Measurements from ENCODE around the gene S1PR5.
A peak's percentile ranks its signal among the peaks of the same experiment; 100 is the strongest.

S1PR5 gene

DNA sequence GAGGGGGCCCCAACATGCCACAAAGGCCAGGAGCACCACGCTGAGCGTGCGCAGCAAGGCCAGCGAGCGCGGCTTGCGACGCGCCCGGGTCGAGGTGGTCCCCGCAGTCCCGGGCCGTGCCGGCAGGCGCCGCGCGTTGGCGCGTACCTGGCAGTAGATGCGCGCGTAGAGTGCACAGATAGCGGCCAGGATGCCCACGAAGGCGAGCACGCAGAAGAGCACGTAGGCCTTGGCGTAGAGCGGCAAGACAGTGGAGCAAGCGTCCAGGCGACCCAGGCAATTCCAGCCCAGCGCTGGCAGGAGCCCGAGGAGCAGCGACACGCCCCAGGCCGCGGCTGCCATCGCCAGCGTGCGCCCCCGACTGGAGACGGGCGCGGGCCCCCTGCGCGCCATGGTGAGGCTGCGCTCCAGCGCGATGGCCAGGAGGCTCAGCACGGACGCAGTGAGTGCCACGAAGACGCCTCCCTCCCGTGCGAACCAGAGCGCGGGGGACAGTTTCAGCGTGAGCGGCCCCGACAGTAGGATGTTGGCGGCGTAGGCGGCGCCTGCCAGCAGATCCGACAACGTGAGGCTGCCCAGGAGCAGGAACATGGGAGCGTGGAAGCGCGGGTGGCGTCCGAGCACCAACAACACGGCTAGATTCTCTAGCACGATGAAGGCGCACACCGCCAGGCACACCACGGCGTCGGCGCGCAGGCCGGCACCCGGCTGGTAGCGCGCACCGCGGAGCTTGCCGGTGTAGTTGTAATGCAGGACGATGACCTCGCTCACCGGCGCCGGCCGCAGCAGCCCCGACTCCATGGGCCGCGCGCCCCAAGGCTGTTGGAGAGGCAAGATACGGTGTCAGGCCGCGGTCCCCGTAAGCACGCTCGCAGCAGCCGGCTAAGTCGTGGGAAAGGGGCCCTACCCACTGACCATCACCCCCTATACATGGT is 2.8 kb downstream of the S1PR5 start:
- DNase-seq = peak; percentile 59

DNA sequence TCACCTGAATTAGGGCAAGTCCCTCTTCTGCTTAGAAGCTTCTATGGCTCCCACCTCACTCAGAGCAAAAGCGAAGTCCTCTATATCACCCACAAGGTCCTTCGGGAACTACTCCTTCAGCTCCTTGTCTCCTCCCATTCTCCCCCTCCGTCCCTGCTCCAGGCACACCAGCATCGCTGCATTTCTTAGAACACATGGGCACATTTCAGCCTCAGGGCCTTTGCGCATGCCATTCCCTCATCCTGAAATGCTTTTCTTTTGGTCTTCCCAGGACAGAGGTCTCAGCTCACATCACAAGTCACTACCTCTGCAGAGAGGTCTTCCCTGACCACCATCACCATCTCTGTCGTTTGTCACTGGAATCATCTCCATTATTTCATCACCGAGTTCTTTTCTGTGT is 4.0 kb downstream of the S1PR5 start:
- DNase-seq = no peak

DNA sequence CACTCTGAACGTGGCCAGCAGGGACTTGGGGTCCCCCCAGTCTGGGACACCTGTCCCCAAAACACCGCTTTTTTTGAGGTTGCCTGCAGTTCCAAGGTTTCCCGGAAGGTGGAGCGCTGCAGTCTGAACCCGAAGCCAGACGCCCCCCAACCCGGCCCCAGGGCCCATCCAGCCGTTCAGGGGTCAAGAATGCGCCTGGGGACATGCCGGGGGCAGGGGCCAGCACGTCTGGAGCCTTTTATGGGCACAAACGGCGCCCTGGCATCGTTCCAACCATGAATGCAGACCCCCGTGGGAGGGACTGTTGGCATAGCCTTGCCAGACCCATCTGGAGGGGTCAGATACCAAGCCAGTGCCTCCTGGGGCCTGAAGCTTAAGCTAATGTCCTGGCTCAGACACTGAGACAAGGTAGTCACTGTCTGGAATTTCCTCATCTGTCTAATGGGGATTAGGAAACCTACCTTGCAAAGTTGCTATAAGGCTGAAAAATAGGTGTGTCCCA is 6.9 kb downstream of the S1PR5 start:
- peak; percentile 76 for DNase-seq

DNA sequence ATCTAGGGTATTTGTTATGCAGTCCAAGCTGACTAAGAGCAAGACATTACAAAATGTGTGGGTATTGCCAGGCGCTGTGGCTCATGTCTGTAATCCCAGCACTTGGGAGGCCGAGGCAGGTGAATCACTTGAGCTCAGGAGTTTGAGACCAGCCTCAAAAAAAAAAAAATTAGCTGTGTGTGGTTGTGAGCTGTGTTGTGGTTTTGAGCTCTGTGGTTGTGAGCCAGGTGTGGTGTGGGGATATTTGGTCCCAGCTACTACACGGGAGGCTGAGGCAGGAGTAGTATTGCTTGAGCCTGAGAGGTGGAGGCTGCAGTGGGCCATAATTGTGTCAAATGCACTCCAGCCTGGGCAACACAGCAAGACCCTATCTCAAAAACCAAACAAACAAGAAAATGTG is 8.5 kb downstream of the S1PR5 start:
- DNase-seq = no peak

DNA sequence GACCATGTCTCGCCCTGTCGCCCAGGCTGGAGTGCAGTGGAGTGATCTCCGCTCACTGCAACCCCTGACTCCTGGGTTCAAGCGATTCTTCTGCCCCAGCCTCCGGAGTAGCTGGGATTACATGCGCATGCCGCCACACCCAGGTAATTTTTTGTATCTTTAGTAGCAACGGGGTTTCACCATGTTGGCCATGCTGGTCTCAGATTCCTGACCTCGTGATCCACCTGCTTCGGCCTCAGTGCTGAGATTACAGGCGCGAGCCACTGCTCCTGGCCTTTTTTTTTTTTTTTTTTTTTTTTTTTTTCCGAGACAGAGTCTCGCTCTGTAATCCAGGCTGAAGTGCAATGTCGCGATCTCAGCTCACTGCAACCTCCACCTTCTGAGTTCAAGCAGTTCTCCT is 9.2 kb downstream of the S1PR5 start:
- no peak for DNase-seq

DNA sequence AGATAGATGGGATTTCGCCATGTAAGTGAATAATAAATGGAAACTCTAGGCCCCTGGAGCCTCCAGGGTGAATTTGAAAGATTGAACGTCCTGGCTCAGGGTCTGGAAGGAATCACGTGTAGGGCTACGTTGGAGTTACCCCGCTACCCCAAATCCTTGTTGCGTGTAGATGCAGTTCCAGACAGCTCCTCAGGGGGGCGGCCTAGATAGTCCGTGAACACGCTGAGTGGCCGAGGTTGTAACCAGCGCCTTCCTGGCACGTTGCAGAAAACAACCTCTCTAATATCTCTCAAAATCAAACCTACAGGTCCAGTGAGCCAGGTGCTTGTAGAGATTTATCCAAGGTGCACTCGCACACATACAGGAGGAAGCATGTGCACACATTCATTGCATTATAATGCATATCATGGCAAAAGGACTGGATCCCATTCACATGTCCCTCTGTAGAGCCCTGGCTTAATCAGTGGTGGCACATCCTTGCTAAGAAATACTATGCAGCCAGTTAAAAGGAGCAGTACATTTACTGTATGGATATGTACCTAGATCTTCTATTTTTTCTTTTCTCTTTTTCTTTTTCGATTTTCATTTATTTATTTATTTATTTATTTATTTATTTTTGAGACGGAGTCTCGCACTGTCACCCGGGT is 11.5 kb downstream of the S1PR5 start:
- peak; percentile 83 for DNase-seq

DNA sequence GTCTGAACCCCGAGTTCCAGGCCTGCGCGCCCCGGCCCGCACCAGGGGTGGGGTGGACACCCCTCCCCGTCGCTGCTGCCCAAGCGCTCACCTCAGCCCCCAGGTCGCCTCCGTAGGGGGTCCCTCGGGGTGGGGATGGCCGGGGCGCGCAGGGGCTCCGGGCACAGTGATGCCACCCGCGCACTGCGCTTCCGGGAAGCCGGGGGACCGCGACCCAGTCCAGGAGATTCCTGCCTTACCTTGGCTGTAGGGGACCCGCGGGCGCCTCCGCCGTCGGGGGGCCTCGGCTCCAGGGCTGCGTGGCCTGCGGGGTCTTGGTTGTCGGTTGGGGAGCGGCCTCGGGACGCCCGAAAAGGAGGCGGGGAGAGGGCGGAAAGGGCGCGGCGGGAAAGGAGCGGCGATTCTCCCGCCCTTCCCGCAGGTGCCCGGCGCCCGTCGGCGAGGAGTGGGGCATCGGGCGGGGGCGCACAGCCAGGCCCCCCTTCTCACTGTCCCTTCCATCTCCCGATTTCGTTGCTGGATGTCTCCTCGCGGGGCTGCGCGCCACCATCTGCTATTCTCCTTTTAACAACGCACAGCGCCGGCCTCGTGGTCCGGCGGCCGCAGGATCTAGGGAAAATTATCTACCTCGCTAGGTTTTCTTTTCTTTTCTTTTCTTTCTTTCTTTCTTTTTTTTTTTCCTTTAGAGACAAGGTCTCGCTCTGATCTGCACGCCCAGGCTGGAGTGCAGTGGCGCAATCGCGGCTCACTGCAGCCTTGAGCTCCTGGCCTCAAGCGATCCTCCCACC is 14.1 kb downstream of the S1PR5 start, which contains the start of gene KEAP1:
KEAP1 (minus strand) TSS at position 355 of the 788 bp plus-strand sequence. CDS start 3,323 bp downstream, outside the sequence.
- no peak for DNase-seq

DNA sequence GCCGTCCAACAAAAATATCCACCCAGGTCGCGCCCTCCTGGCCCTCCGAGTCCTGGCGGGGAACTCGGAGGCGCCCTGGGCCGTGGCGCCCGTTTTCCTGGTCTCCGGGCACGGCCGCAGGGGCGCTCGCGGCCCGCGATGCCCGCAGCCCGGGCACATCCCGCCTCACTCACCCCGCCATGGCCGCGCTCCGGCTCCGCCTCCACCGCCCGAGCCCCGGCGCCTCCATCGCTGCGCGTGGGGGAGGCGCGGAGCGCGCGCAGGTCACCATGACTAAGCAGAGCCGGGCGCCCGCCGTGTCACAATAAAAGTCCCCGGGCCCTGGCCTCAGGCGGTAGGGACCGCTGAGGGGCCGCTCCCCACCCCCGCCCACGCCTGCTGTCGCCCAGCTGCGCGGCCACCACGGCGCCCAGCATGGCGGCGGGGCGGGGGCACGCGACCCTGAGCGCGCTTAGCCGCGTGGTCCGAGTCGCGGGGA is 14.7 kb downstream of the S1PR5 start:
- peak; percentile 89 for DNase-seq

DNA sequence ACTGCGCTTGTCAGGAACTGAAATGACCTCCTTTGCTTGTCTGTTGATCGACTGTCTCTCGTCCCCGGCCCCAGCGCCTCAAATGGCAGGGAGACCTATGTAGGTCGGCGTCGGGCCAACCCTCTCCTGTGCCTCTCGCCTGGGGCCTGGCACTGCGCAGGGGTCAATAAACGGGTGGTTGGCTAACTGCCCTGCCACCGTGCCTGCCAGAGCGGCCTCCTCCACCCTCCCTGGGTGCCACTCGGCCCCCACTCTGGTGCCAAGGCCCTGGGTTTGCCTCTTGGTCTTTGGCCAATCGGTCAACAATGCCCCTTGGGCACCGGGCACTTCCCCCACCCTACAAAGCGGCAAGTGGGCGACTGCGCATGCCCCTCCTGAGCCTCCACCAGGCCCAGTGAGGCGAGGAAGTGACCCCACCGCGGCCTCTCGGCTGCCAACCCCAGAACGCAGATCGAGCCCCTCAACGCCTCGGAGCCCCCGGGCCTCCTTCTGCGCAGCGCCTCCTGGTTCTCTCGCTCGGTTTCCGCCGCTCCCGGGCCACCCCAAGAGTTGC is 15.2 kb downstream of the S1PR5 start:
- peak; percentile 38 for DNase-seq

DNA sequence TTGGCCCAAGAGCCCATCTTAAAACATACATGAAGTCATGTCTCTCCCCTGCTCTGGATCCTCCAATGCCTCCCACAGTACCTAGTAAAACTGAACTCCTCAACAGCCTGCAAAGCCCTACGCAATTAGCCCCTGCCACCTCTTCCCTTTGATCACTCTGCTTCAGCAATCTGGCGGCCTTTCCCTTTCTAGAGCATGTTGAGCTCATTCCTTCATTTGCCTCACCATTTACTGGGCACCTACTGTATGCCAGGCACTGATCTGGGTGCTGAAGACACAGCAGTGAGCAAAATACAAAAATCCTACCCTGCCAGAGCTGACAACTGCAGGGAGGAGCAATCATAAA is 17.0 kb downstream of the S1PR5 start:
- no peak for DNase-seq

DNA sequence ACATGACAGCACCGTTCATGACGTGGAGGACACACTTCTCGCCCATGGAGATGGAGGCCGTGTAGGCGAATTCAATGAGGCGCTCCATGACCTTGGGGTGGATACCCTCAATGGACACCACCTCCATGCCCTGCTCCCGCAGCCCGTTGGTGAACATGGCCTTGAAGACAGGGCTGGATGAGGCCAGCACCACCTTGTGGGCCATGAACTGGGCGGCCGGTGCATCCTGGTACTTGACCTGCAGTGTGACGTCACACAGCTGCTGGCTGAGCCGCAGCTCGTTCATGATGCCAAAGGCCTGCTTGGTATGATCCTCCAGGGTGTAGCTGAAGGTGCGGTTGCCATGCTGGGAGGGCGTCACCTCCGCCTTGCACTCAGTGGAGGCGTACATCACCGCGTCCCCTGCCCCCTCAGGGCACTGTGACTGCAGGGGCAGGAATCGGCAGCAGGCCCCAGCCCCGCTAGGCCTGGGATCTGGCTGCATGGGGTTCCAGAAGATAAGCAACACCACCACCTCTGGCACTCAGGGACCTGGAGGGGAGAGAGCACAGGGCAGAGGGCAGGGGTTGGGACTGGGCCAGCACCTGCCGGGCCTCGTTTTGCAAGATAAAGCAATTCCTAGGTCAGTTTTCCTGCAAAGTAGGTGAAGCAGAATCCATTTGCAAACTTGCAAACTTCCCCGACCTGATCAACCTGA is 17.5 kb downstream of the S1PR5 start:
- no peak for DNase-seq

DNA sequence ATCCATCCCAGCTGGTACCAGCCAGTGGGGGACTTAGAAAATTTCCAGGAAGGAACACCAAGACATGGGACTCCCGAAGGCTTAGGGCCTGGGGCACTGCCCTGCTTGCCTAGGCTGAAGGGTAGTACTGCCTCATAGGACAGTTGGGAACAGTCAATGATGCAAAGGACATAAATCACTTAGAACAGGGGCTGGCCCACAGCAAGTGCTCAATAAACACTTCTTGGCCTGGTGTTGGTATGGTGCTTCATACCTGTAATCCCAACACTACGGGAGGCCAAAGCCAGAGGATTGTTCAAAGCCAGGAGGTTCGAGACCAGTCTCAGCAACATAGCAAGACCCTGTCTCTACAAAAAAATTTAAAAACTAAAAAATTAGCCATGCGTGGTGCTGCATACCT is 19.9 kb downstream of the S1PR5 start:
- no peak for DNase-seq

DNA sequence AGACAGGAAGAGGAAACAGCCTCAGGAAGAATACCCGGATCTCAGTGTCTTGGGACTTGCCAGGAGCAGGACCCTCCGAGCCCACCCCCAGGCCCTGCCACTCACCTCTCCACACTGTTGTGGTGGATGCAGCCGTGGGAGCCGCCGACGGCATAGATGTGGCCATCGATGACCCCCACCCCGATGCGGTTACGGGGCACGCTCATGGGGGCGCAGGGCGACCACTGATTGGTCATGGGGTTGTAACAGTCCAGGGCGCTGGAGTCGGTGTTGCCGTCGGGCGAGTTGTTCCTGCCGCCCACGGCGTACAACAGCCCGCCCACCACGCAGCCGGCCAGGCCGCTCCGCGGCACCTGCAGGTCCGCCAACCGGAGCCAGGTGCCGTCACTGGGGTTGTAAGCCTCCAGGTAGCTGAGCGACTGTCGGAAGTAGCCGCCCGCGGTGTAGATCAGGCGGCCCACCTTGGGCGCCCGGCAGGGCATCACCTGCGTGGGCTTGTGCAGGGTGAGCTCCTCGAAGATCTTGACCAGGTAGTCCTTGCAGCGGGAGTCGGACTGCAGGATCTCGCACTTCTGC is 25.7 kb downstream of the S1PR5 start:
- no peak for DNase-seq

DNA sequence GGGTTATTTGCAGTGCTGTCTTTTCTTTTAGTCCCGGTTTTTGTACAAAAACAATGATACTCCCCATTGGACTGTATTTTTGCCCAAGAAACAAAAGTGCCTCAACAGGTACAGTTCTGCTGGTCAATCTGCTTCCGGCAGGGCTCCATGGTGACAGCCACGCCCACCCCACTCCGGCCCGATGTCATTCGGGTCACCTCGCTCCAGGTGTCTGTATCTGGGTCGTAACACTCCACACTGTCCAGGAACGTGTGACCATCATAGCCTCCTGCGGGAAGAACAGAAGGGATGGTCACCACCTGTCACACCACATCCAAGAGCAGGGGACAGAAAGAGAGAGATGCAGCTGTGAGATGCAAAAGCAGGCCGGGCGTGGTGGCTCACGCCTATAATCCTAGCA is 30.7 kb downstream of the S1PR5 start:
- no peak for DNase-seq

DNA sequence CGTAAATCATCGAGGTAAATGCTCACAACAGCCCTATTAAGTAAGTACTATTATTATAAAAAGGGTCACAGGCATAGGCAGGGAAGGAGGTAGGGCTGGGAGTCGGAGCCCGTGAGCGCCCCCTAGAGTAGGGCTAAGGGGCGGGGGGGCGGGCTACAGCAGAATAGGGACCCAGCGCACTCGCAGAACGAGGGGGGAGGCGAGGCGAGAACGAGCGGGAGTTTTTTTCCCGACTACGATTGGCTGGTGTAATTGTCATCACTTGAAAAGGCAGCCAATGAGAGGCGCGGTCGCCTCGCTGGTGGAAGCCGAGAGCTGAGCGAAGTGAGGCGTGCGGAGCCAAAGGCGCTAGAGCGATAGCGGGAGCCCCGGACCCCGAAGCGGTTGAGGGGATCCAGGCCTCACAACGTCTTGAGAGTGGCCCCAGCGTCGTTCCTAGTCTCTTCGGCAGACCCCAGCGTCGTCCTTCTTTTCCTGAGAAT is 38.3 kb downstream of the S1PR5 start:
- DNase-seq = peak; percentile 87

DNA sequence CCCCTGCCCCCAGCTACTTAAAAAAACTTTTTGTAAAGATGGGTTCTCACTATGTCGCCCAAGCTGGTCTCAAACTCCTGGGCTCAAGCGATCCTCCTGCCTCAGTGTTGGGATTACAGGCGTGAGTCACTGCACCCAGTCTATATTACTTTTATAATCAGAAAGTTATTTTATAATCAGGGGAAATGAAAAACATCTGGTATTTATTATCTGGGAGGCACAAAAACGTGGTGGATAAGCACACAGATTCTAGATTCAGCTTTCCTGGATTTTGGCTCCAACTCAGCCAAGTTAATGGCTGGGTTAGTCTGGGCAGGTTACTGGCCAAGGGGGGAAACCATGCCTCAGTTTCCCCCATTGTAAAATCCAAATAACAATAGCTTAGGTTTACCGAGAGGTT is 38.8 kb downstream of the S1PR5 start:
- DNase-seq = no peak

DNA sequence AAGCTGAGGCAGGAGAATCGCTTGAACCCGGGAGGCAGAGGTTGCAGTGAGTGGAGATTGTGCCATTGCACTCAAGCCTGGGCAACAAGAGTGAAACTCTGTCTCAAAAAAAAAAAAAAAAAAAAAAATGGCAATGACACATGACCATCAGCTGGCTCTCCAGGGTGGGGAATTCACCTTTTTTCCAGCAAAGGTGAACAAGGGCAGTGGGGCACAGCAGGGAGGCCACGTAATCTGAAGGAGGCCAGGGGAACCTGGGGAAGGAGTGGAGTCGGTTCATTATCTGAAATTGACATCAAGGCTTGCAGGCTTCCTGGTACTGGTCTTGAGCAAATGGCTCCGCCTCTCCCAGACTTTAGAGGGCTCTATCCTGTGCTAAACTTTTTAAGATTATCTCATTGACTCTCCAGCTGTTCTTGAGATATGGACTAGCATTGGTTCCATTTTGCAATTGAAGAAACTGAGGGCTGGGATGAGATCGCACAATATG is 42.2 kb downstream of the S1PR5 start:
- no peak for DNase-seq

DNA sequence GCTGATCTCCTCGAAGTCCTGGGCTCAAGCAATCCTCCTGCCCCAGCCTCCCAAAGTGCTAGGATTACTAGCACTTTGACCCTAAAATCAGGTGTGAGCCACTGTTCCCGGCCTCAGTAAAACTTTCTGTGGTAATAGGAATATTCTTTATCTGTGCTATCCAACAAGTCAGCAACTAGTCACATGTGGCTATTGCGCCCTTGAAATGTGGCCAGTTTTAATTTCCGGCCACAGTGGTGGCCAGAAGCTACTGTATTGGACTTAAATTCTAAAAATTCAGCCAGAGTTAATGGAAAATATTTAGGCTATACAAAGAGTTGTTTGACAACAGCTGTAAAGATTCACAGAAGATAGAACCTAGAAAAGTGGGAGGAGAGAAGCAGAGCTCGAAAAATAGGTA is 44.1 kb downstream of the S1PR5 start:
- DNase-seq = no peak

DNA sequence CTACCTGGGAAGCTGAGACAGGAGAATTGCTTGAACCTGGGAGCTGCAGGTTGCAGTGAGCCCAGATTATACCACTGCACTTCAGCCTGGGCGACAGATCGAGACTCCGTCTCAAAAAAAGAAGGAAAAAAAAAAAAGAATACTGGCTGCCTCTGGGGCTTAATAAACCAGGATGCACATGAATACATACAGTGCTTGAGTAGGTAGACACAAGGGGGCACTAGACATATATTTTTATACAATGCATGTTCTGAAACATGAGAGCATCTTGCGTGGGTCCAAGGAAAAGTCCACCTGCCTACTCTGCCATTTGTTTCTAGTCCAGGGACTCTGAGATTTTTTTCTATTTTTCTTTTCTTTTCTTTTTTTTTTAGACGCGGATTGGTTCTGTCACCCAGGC is 45.3 kb downstream of the S1PR5 start:
- DNase-seq = no peak

DNA sequence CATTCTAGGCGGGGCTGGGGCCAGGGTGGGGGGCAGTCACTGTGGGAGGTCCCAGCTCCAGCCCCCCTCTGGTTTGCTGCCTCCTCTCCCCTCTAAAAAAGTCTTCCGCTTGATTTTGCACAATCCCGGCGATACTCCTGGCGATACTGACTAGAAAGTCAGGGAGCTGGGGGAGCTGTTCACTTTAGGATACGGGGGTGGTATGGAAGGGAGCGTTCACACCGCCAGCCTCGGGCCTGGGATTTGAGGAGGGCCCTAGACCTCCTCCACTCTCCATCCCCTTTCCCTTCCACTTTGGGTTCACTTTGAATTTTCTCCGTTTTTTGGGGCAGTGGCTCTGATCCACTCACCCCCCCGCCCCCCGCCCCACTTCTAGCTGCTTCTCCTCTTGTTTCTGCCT is 49.1 kb downstream of the S1PR5 start:
- DNase-seq = no peak

DNA sequence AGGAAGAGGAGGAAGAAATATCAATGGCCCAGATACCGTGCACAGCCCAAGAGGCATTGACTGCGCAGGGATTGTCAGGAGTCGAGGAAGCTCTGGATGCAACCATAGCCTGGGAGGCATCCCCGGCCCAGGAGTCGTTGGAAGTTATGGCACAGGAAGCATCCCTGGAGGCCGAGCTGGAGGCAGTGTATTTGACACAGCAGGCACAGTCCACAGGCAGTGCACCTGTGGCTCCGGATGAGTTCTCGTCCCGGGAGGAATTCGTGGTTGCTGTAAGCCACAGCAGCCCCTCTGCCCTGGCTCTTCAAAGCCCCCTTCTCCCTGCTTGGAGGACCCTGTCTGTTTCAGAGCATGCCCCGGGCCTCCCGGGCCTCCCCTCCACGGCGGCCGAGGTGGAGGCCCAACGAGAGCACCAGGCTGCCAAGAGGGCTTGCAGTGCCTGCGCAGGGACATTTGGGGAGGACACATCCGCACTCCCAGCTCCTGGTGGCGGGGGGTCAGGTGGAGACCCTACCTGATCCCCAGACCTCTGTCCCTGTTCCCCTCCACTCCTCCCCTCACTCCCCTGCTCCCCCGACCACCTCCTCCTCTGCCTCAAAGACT is 50.0 kb downstream of the S1PR5 start:
- DNase-seq = no peak
